K562 (cell line): ENCODE measurements around the gene SCAMP3. TPM values are rescaled to one million over a fixed set of nuclear protein-coding genes. Genes with fewer than 3 reads are reported as not detected.

Experiments used
- CXXC5 ChIP-seq: fragments of 250-450 bp; sonication (Bioruptor Pico); IDR thresholded peaks from 2 replicates; pipeline ENCODE4 v1.8.0; 2022; ENCODE audit warnings: inconsistent platforms, mild to moderate bottlenecking, moderate library complexity
- GATA2 ChIP-seq: sonication (generic); formaldehyde crosslinking; IDR thresholded peaks from 2 replicates; pipeline ENCODE4 v1.4.0; 2020; ENCODE audit warnings: mild to moderate bottlenecking, missing genetic modification reagents
- PML ChIP-seq: IDR thresholded peaks from 2 replicates; pipeline ENCODE4 v1.6.1; 2012; ENCODE audit warnings: low read length, inconsistent platforms
- TCFL5 ChIP-seq: fragments of 250-450 bp; sonication (Bioruptor Pico); conservative IDR thresholded peaks from 2 replicates; pipeline ENCODE4 v1.6.1; 2021; ENCODE audit warnings: mild to moderate bottlenecking, moderate library complexity, matching md5 sums
- THAP12 ChIP-seq: fragments of 250-450 bp; sonication (Bioruptor Pico); IDR thresholded peaks from 2 replicates; pipeline ENCODE4 v1.9.0; 2021; ENCODE audit warnings: mild to moderate bottlenecking, inconsistent platforms
- XRCC5 ChIP-seq: fragments of 200-400 bp; formaldehyde crosslinking; IDR thresholded peaks from 2 replicates; pipeline ENCODE4 v1.6.1; 2017; ENCODE audit warnings: low read depth, mild to moderate bottlenecking, low read length
- ZNF324 ChIP-seq: fragments of 250-450 bp; sonication (Bioruptor Pico); IDR thresholded peaks from 2 replicates; pipeline ENCODE4 v1.4.0; 2020; ENCODE audit warnings: mild to moderate bottlenecking
- ZNF668 ChIP-seq: fragments of 250-450 bp; sonication (Bioruptor Pico); IDR thresholded peaks from 2 replicates; pipeline ENCODE4 v1.8.0; 2022; ENCODE audit warnings: mild to moderate bottlenecking, inconsistent platforms
- ZNF785 ChIP-seq: fragments of 250-450 bp; sonication (Bioruptor Pico); IDR thresholded peaks from 2 replicates; pipeline ENCODE4 v1.4.0; 2020; ENCODE audit warnings: mild to moderate bottlenecking
- polyA plus RNA-seq, 8 experiments: library from polyadenylated mRNA; depleted of rRNA in 4 of 8; stranded (reverse) in 5 of 8; unstranded in 3 of 8; fragments of >200 nt; fragmentation: Nextera tagmentation in 2 of 8; fragmentation: Illumina TruSeq in 1 of 8; extraction: Ambion mirVana in 2 of 8; extraction: Trizol in 1 of 8; gene quantifications; 2 replicates each; pipeline versions ENCODE4 v1.2.1 to v1.2.3, GENCODE V29; 2011 to 2014; ENCODE audit warnings: inconsistent platforms in 1 of 8, missing spikeins in 1 of 8
- total RNA-seq, 7 experiments: library from RNA; depleted of rRNA in 6 of 7; stranded (reverse); fragments of >200 nt in 6 of 7; fragmentation: Illumina TruSeq in 2 of 7; extraction: Trizol in 2 of 7; gene quantifications; 2 replicates each; pipeline versions ENCODE4 v1.2.1 to v1.2.3, GENCODE V29; 2011 to 2021; ENCODE audit warnings: low replicate concordance in 1 of 7
- TF ChIP-seq, protein P1 (sequence below): fragments of 450-650 bp; IDR thresholded peaks from 2 replicates; pipeline ENCODE4 v1.6.1; 2016; ENCODE audit warnings: mild to moderate bottlenecking, moderate library complexity
- TF ChIP-seq, protein P2 (sequence below): fragments of 450-650 bp; IDR thresholded peaks from 2 replicates; pipeline ENCODE4 v1.6.1; 2018; ENCODE audit not compliant: partially characterized antibody

The SCAMP3 gene
- total and polyA plus RNA-seq, 9 of the 15 experiments (the other 6 are each of a cell fraction or from before 2014, with no cell fraction given) = 14.2 to 131 (median 86.1) TPM

DNA sequence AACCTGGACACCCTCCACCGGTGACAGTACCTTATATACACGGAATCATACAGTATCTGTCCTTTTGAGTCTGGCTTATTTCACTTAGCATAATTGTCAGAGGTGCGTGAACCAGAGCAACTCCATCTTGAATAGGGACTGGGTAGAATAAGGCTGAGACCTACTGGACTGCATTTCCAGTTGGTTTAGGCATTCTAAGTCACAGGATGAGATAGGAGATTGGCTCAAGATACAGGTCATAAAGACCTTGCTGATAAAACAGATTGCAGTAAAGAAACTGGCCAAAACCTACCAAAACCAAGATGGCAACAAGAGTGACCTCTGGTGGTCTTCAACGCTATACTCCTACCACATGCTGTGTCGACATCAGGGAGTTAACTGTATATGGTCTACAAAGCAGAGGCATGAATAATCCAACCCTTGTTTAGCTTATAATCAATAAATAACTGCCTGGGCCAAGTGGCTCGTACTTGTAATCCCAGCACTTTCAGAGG is 45.1 kb upstream of the SCAMP3 start (continued):
- TF ChIP-seq, protein P1, sequence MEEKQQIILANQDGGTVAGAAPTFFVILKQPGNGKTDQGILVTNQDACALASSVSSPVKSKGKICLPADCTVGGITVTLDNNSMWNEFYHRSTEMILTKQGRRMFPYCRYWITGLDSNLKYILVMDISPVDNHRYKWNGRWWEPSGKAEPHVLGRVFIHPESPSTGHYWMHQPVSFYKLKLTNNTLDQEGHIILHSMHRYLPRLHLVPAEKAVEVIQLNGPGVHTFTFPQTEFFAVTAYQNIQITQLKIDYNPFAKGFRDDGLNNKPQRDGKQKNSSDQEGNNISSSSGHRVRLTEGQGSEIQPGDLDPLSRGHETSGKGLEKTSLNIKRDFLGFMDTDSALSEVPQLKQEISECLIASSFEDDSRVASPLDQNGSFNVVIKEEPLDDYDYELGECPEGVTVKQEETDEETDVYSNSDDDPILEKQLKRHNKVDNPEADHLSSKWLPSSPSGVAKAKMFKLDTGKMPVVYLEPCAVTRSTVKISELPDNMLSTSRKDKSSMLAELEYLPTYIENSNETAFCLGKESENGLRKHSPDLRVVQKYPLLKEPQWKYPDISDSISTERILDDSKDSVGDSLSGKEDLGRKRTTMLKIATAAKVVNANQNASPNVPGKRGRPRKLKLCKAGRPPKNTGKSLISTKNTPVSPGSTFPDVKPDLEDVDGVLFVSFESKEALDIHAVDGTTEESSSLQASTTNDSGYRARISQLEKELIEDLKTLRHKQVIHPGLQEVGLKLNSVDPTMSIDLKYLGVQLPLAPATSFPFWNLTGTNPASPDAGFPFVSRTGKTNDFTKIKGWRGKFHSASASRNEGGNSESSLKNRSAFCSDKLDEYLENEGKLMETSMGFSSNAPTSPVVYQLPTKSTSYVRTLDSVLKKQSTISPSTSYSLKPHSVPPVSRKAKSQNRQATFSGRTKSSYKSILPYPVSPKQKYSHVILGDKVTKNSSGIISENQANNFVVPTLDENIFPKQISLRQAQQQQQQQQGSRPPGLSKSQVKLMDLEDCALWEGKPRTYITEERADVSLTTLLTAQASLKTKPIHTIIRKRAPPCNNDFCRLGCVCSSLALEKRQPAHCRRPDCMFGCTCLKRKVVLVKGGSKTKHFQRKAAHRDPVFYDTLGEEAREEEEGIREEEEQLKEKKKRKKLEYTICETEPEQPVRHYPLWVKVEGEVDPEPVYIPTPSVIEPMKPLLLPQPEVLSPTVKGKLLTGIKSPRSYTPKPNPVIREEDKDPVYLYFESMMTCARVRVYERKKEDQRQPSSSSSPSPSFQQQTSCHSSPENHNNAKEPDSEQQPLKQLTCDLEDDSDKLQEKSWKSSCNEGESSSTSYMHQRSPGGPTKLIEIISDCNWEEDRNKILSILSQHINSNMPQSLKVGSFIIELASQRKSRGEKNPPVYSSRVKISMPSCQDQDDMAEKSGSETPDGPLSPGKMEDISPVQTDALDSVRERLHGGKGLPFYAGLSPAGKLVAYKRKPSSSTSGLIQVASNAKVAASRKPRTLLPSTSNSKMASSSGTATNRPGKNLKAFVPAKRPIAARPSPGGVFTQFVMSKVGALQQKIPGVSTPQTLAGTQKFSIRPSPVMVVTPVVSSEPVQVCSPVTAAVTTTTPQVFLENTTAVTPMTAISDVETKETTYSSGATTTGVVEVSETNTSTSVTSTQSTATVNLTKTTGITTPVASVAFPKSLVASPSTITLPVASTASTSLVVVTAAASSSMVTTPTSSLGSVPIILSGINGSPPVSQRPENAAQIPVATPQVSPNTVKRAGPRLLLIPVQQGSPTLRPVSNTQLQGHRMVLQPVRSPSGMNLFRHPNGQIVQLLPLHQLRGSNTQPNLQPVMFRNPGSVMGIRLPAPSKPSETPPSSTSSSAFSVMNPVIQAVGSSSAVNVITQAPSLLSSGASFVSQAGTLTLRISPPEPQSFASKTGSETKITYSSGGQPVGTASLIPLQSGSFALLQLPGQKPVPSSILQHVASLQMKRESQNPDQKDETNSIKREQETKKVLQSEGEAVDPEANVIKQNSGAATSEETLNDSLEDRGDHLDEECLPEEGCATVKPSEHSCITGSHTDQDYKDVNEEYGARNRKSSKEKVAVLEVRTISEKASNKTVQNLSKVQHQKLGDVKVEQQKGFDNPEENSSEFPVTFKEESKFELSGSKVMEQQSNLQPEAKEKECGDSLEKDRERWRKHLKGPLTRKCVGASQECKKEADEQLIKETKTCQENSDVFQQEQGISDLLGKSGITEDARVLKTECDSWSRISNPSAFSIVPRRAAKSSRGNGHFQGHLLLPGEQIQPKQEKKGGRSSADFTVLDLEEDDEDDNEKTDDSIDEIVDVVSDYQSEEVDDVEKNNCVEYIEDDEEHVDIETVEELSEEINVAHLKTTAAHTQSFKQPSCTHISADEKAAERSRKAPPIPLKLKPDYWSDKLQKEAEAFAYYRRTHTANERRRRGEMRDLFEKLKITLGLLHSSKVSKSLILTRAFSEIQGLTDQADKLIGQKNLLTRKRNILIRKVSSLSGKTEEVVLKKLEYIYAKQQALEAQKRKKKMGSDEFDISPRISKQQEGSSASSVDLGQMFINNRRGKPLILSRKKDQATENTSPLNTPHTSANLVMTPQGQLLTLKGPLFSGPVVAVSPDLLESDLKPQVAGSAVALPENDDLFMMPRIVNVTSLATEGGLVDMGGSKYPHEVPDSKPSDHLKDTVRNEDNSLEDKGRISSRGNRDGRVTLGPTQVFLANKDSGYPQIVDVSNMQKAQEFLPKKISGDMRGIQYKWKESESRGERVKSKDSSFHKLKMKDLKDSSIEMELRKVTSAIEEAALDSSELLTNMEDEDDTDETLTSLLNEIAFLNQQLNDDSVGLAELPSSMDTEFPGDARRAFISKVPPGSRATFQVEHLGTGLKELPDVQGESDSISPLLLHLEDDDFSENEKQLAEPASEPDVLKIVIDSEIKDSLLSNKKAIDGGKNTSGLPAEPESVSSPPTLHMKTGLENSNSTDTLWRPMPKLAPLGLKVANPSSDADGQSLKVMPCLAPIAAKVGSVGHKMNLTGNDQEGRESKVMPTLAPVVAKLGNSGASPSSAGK = no peak
- TF ChIP-seq TCFL5 (CRISPR knock-in tag) (peak; percentile 94), PML (no peak), ZNF324 (CRISPR knock-in tag) (peak; percentile 75), ZNF785 (CRISPR knock-in tag) (0 out of 2 replicates have a peak, but pooled peaks have one; percentile 57), GATA2 (no peak; the same call in 1 of the 2 replicates), THAP12 (CRISPR knock-in tag) (no peak), XRCC5 (no peak), CXXC5 (CRISPR knock-in tag) (peak; percentile 93), ZNF668 (peak; percentile 98)
- TF ChIP-seq, protein P2, sequence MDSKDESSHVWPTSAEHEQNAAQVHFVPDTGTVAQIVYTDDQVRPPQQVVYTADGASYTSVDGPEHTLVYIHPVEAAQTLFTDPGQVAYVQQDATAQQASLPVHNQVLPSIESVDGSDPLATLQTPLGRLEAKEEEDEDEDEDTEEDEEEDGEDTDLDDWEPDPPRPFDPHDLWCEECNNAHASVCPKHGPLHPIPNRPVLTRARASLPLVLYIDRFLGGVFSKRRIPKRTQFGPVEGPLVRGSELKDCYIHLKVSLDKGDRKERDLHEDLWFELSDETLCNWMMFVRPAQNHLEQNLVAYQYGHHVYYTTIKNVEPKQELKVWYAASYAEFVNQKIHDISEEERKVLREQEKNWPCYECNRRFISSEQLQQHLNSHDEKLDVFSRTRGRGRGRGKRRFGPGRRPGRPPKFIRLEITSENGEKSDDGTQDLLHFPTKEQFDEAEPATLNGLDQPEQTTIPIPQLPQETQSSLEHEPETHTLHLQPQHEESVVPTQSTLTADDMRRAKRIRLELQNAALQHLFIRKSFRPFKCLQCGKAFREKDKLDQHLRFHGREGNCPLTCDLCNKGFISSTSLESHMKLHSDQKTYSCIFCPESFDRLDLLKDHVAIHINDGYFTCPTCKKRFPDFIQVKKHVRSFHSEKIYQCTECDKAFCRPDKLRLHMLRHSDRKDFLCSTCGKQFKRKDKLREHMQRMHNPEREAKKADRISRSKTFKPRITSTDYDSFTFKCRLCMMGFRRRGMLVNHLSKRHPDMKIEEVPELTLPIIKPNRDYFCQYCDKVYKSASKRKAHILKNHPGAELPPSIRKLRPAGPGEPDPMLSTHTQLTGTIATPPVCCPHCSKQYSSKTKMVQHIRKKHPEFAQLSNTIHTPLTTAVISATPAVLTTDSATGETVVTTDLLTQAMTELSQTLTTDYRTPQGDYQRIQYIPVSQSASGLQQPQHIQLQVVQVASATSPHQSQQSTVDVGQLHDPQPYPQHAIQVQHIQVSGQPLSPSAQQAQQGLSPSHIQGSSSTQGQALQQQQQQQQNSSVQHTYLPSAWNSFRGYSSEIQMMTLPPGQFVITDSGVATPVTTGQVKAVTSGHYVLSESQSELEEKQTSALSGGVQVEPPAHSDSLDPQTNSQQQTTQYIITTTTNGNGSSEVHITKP = no peak
